Gastrocnemius medialis (tissue), 4 donors: ENCODE results near the gene JCAD. TPM values are rescaled to one million over a fixed set of nuclear protein-coding genes. Genes with fewer than 3 reads are reported as not detected.

Source experiments
- ATAC-seq, 2 donors: fragments of 150-250 bp; one replicate each; pipeline ENCODE4 v1.9.1; 2016
- DNase-seq, 2 donors: peaks; one replicate each; pipeline ENCODE4 v3.0.0-alpha.2; 2019
- H3K27ac ChIP-seq, 4 donors: fragments of 200-600 bp; sonication (generic); 1 replicate in 1 of 4; 2 replicates in 3 of 4; pipeline ENCODE4 v1.5.1; 2016 to 2018; ENCODE audit warnings: mild to moderate bottlenecking in 2 of 4, moderate library complexity in 1 of 4
- H3K27me3 ChIP-seq, 3 donors: fragments of 200-600 bp; sonication (generic) in 2 of 3; 1 replicate in 1 of 3; 2 replicates in 2 of 3; pipeline versions ENCODE4 v1.5.1 to v1.6.0; 2016 to 2019; ENCODE audit warnings: mild to moderate bottlenecking in 1 of 3, moderate library complexity in 1 of 3
- H3K36me3 ChIP-seq, 2 donors: fragments of 200-600 bp; sonication (generic) in 1 of 2; one replicate each; pipeline ENCODE4 v1.5.1; 2017 to 2018
- H3K4me1 ChIP-seq, 2 donors: fragments of 200-600 bp; sonication (generic) in 1 of 2; one replicate each; pipeline ENCODE4 v1.5.1; 2016 to 2017; ENCODE audit warnings: mild to moderate bottlenecking in 2 of 2
- H3K4me3 ChIP-seq, 4 donors: fragments of 200-600 bp; sonication (generic) in 3 of 4; 1 replicate in 1 of 4; 2 replicates in 3 of 4; pipeline ENCODE4 v1.5.1; 2016 to 2019; ENCODE audit warnings: mild to moderate bottlenecking in 2 of 4
- H3K9me3 ChIP-seq, 3 donors: fragments of 200-600 bp; sonication (generic) in 2 of 3; 1 replicate in 1 of 3; 2 replicates in 2 of 3; pipeline ENCODE4 v1.5.1; 2016 to 2019
- POLR2A ChIP-seq, 2 donors: fragments of 450-650 bp; IDR thresholded peaks; one replicate each; pipeline ENCODE4 v1.6.1; 2017; ENCODE audit warnings: antibody characterized with exemption in 2 of 2, mild to moderate bottlenecking in 2 of 2, moderate library complexity in 2 of 2
- in situ Hi-C, 4 donors: fragments of 200-750 bp; cut with MboI; loops; one replicate each; pipeline versions ENCODE4 v1.15.0 to v1.8.0; 2017; ENCODE audit warnings: low sequenced_read_pairs in 4 of 4
- intact Hi-C: fragments of 100-400 bp; cut with DNase I; formaldehyde crosslinking; loops from one replicate; pipeline ENCODE4 v1.15.1; 2023; ENCODE audit warnings: low total_unique reads
- total RNA-seq, 4 donors: library from RNA; depleted of rRNA; stranded (reverse); fragments of >200 nt; gene quantifications; one replicate each; pipeline versions ENCODE4 v1.1.0 to v1.2.3, GENCODE V29; 2016
- TF ChIP-seq, protein P1 (sequence below), 5 experiments: fragments of 450-650 bp in 3 of 5; fragments of 200-600 bp in 2 of 5; sonication (generic) in 2 of 5; IDR thresholded peaks in 4 of 5; conservative IDR thresholded peaks in 1 of 5; 1 replicate in 4 of 5; 2 replicates in 1 of 5; pipeline ENCODE4 v1.5.1; 2016 to 2019; ENCODE audit warnings: antibody characterized with exemption in 5 of 5, mild to moderate bottlenecking in 3 of 5, moderate library complexity in 3 of 5

The JCAD gene
- total RNA-seq, 4 donors from 2014 or later = 6.0 to 12.1 (median 6.5) TPM

DNA sequence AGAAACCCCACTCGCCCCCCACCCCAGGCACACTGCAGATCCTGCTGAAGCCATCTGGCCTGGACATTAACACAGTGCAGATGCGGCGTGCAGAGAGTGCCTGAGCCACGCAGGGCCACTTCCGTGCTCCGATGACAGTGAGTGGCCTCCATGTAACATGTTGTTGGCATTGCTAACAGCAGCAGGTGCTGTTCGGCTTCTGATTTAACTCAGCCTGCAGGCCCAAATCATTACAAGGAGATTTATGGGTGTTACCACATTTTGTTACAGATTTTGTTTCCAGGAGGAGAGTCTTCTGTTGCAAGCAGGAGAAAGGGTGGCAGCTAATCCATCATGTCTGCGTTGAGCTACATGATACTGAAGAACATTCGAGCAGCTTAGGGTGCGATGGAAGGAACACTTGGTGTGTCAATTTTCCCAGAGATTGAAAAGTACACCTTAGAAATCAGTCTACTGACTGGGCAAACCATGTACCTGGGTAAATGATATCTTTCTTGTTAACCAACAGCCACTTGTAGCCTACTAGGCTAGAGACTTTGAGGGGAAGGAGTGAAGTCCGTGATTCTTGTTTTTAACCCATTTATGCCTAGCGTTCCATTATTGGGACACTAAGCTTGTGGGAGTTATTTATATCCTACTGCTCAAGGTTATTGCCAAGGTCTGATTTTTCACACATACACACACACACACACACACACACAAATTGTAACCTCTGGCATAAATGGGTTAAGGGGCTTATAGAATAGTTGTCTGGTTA is 90.0 kb downstream of the JCAD start:
- Histone ChIP-seq H3K4me1 (peaks cover 16 to 17% of the 10 kb centered on the region in 2 donors), H3K4me3 (no peak overlapping the region), H3K27me3 (no peaks in the 10 kb centered on the region), H3K9me3 (no peaks in the 10 kb centered on the region), H3K27ac (peak overlapping the region; percentile 81 to 86 (median 82)), H3K36me3 (no peaks in the 10 kb centered on the region)
- ATAC-seq (peak; percentile 96), DNase-seq (peak; percentile 86 to 93)
- in situ Hi-C loops (loop anchor here in 2 of 4 donors (25.0 kb wide), 1 partner anchor 332 kb away; the partner anchor contains the start of gene SVIL (in 2 of the 2)), intact Hi-C loops (loop anchor here (1.0 to 5.0 kb wide), 5 partner anchors 22 to 322 kb away; no protein-coding TSS in a partner anchor)
- TF ChIP-seq POLR2A (IDR thresholded peaks at IDR 0.05) = peak; percentile 32 to 67
- TF ChIP-seq, protein P1, sequence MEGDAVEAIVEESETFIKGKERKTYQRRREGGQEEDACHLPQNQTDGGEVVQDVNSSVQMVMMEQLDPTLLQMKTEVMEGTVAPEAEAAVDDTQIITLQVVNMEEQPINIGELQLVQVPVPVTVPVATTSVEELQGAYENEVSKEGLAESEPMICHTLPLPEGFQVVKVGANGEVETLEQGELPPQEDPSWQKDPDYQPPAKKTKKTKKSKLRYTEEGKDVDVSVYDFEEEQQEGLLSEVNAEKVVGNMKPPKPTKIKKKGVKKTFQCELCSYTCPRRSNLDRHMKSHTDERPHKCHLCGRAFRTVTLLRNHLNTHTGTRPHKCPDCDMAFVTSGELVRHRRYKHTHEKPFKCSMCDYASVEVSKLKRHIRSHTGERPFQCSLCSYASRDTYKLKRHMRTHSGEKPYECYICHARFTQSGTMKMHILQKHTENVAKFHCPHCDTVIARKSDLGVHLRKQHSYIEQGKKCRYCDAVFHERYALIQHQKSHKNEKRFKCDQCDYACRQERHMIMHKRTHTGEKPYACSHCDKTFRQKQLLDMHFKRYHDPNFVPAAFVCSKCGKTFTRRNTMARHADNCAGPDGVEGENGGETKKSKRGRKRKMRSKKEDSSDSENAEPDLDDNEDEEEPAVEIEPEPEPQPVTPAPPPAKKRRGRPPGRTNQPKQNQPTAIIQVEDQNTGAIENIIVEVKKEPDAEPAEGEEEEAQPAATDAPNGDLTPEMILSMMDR (IDR thresholded peaks at IDR 0.05 in 4 of 5, conservative IDR thresholded peaks at IDR 0.05 in 1 of 5) = no peak

DNA sequence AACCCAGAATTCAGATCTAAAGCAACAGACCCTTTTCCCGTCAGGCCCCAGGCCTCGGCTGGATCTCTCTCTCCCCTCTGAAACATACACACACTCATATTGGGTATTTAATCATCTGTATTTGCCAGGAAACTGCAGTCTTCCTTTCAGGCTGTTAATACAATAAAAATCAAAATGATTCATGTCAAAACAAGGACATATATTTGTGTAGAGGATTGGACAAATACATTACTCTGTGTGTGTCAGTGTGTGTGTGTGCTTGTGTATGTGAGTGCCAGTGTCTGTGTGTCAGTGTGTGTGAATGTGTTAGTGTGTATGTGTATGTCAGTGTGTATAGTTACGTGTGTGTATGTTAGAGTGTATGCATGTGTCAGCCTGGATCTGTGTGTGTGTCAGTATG is 90.8 kb downstream of the JCAD start:
- ATAC-seq (no peak), DNase-seq (no peak)
- Histone ChIP-seq H3K4me1 (peaks cover 16 to 17% of the 10 kb centered on the region in 2 donors), H3K27me3 (no peaks in the 10 kb centered on the region), H3K27ac (peak overlapping the region; percentile 81 to 86 (median 82)), H3K9me3 (no peaks in the 10 kb centered on the region), H3K4me3 (no peak overlapping the region), H3K36me3 (no peaks in the 10 kb centered on the region)
- intact Hi-C loops = loop anchor here (2.0 to 5.0 kb wide), 2 partner anchors 156 to 321 kb away; no protein-coding TSS in a partner anchor
- no peak for TF ChIP-seq POLR2A (IDR thresholded peaks at IDR 0.05)
- TF ChIP-seq, protein P1 (IDR thresholded peaks at IDR 0.05 in 4 of 5, conservative IDR thresholded peaks at IDR 0.05 in 1 of 5) = no peak
- in situ Hi-C loops = loop anchor here in 2 of 4 donors (25.0 kb wide), 1 partner anchor 331 kb away; the partner anchor contains the start of gene SVIL (in 2 of the 2)

- TF ChIP-seq POLR2A (IDR thresholded peaks at IDR 0.05) = no peak
- TF ChIP-seq, protein P1 (IDR thresholded peaks at IDR 0.05 in 4 of 5, conservative IDR thresholded peaks at IDR 0.05 in 1 of 5) = no peak
- intact Hi-C loops = loop anchor here (5.0 kb wide), 1 partner anchor 319 kb away; no protein-coding TSS in a partner anchor
- Histone ChIP-seq H3K9me3 (no peaks in the 10 kb centered on the region), H3K4me3 (no peak overlapping the region), H3K4me1 (peaks cover 16 to 17% of the 10 kb centered on the region in 2 donors), H3K27me3 (no peaks in the 10 kb centered on the region), H3K36me3 (no peaks in the 10 kb centered on the region), H3K27ac (no peak overlapping the region)
- ATAC-seq = no peak
- no peak for DNase-seq
- in situ Hi-C loops = loop anchor here in 2 of 4 donors (25.0 kb wide), 1 partner anchor 329 kb away; the partner anchor contains the start of gene SVIL (in 2 of the 2)
Measured at GRCh38 chr10:29966269-29966668, 93.1 kb downstream of the JCAD start.
